ENCODE data around the gene OPA1. TPM values are rescaled to one million over a fixed set of nuclear protein-coding genes. Genes with fewer than 3 reads are reported as not detected.

Gene OPA1
- total RNA-seq, 2 experiments from 2014 or later = 43.2 to 57.3 TPM

GRCh38 chr3:193556841-193557240 lies 36.2 kb upstream of the OPA1 start:
- TF ChIP-seq CTCF (conservative IDR thresholded peaks at IDR 0.05; ENCODE audit: low read length) = no peak
- TF ChIP-seq EZH2phosphoT487 (IDR thresholded peaks at IDR 0.05; ENCODE audit: borderline replicate concordance, low read depth, low read length) = no peak
- no peak overlapping the region for H2AFZ ChIP-seq (ENCODE audit: low read length)
- no peaks in the 10 kb centered on the region for H3K9me3 ChIP-seq (ENCODE audit: low read length)
- H4K20me1 ChIP-seq (ENCODE audit: insufficient read depth, low read length) = no peaks in the 10 kb centered on the region
- no peaks in the 10 kb centered on the region for H3K4me1 ChIP-seq (ENCODE audit: insufficient read depth, low read length, poor library complexity, severe bottlenecking)
- no TSS peak for BruUV-seq (replicated peaks)
- DNase-seq (ENCODE audit: low spot score) = no peak
- H3K4me3 ChIP-seq (ENCODE audit: low read depth, low read length, poor library complexity, severe bottlenecking) = no peak overlapping the region
- no peaks in the 10 kb centered on the region for H3K9me2 ChIP-seq (ENCODE audit: insufficient read depth, low read length)
- no peaks in the 10 kb centered on the region for H3K36me3 ChIP-seq (ENCODE audit: insufficient read depth, low read length)
- intact Hi-C loops (cut with micrococcal nuclease; ENCODE audit: unreplicated experiment) = no loop called here
- POLR2A ChIA-PET = no interaction called here
- no peak overlapping the region for H3K4me2 ChIP-seq (ENCODE audit: low read length)
- no peak overlapping the region for H3K27ac ChIP-seq (ENCODE audit: low read depth, low read length, poor library complexity, severe bottlenecking)
- no peaks in the 10 kb centered on the region for H3K79me2 ChIP-seq (ENCODE audit: insufficient read depth, low read depth, low read length)
- CTCF ChIA-PET (ENCODE audit: unreplicated experiment) = no interaction called here

GRCh38 chr3:193559100-193559499 lies 33.9 kb upstream of the OPA1 start:
- no peak overlapping the region for H3K4me2 ChIP-seq (ENCODE audit: low read length)
- intact Hi-C loops (cut with micrococcal nuclease; ENCODE audit: unreplicated experiment) = no loop called here

GRCh38 chr3:193560091-193560490 lies 32.9 kb upstream of the OPA1 start:
- no peaks in the 10 kb centered on the region for H3K4me1 ChIP-seq (ENCODE audit: insufficient read depth, low read length, poor library complexity, severe bottlenecking)
- H3K27ac ChIP-seq (ENCODE audit: low read depth, low read length, poor library complexity, severe bottlenecking) = no peak overlapping the region
- H4K20me1 ChIP-seq (ENCODE audit: insufficient read depth, low read length) = no peaks in the 10 kb centered on the region
- no peaks in the 10 kb centered on the region for H3K36me3 ChIP-seq (ENCODE audit: insufficient read depth, low read length)
- intact Hi-C loops (cut with micrococcal nuclease; ENCODE audit: unreplicated experiment) = no loop called here
- CTCF ChIA-PET (ENCODE audit: unreplicated experiment) = no interaction called here
- POLR2A ChIA-PET = interaction anchor here (1.2 kb wide), 1 partner anchor 20 kb away, joined by 3 read pairs; no protein-coding TSS in a partner anchor
- no TSS peak for BruUV-seq (replicated peaks)
- H3K9me3 ChIP-seq (ENCODE audit: low read length) = no peaks in the 10 kb centered on the region
- no peaks in the 10 kb centered on the region for H3K9me2 ChIP-seq (ENCODE audit: insufficient read depth, low read length)
- TF ChIP-seq CTCF (conservative IDR thresholded peaks at IDR 0.05; ENCODE audit: low read length) (no peak), EZH2phosphoT487 (IDR thresholded peaks at IDR 0.05; ENCODE audit: borderline replicate concordance, low read depth, low read length) (no peak)
- DNase-seq (ENCODE audit: low spot score) = no peak
- no peaks in the 10 kb centered on the region for H3K79me2 ChIP-seq (ENCODE audit: insufficient read depth, low read depth, low read length)
- no peak overlapping the region for H3K4me2 ChIP-seq (ENCODE audit: low read length)
- no peak overlapping the region for H3K4me3 ChIP-seq (ENCODE audit: low read depth, low read length, poor library complexity, severe bottlenecking)
- H2AFZ ChIP-seq (ENCODE audit: low read length) = no peak overlapping the region

More at GRCh38 chr3:193559100-193559499, 33.9 kb upstream of the OPA1 start:
- POLR2A ChIA-PET = no interaction called here
- CTCF ChIA-PET (ENCODE audit: unreplicated experiment) = no interaction called here
- no peak overlapping the region for H2AFZ ChIP-seq (ENCODE audit: low read length)
- no peaks in the 10 kb centered on the region for H3K4me1 ChIP-seq (ENCODE audit: insufficient read depth, low read length, poor library complexity, severe bottlenecking)
- no TSS peak for BruUV-seq (replicated peaks)
- TF ChIP-seq CTCF (conservative IDR thresholded peaks at IDR 0.05; ENCODE audit: low read length) = no peak
- TF ChIP-seq EZH2phosphoT487 (IDR thresholded peaks at IDR 0.05; ENCODE audit: borderline replicate concordance, low read depth, low read length) = no peak
- no peaks in the 10 kb centered on the region for H4K20me1 ChIP-seq (ENCODE audit: insufficient read depth, low read length)
- H3K9me3 ChIP-seq (ENCODE audit: low read length) = no peaks in the 10 kb centered on the region
- no peak for DNase-seq (ENCODE audit: low spot score)
- no peaks in the 10 kb centered on the region for H3K79me2 ChIP-seq (ENCODE audit: insufficient read depth, low read depth, low read length)
- H3K36me3 ChIP-seq (ENCODE audit: insufficient read depth, low read length) = no peaks in the 10 kb centered on the region
- H3K4me3 ChIP-seq (ENCODE audit: low read depth, low read length, poor library complexity, severe bottlenecking) = no peak overlapping the region
- H3K9me2 ChIP-seq (ENCODE audit: insufficient read depth, low read length) = no peaks in the 10 kb centered on the region
- H3K27ac ChIP-seq (ENCODE audit: low read depth, low read length, poor library complexity, severe bottlenecking) = no peak overlapping the region
